GM18951 (cell line): Measurements from ENCODE around the gene ZNF473.
"Not testable (repeated sequence)": the region's sequence is repeated elsewhere in the genome, so short reads cannot be mapped to it uniquely, and the experiment has no call there.

Experiments used
- in situ Hi-C: fragments of 300-500 bp; cut with MboI; formaldehyde crosslinking; loops from one replicate; pipeline ENCODE4 v1.12.0; 2022; ENCODE audit warnings: low sequenced_read_pairs, mixed read lengths, inconsistent platforms; ENCODE audit not compliant: unreplicated experiment

ZNF473 gene

GRCh38 chr19:50090706-50091105, 64.9 kb downstream of the ZNF473 start:
- in situ Hi-C loops, result not testable (repeated sequence)

DNA sequence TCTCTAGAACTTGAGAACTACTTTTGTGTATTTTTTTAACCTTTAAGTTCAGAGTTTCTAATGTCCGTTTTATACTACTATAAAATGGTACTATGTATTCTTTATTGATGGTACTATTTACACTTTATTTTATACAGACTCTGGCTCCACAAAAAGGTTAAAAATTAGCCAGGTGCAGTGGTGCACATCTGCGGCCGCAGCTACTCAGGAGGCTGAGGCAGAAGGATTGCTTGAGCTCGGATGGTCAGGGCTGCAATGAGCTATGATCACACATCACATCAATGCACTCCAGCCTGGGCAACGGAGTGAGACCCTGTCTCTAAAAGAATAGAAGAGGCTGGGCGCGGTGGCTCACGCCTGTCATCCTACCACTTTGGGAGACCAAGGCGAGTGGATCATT, 66.0 kb downstream of the ZNF473 start:
- in situ Hi-C loops, result not testable (repeated sequence)

GRCh38 chr19:50092597-50092996, 66.8 kb downstream of the ZNF473 start:
- in situ Hi-C loops, result not testable (repeated sequence)

DNA sequence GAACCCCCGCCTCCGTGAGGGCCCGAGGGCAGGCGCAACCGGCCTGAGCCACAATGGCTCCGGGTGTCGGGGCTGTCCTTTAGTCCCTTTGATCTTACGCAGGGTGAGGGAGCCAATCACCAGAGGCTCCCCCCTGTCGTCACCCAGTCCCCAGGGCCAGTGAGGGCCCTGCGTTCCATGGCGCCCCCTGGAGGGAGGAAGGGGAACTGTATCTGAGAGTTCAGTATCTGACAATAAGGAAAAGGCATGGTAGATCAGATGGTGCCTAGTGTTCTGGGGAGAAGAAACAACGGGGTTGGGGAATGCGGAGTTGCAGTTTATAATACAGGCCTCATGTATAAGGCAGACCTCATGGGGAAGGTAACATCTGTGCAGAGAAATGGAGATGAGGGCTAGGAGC, 72.1 kb downstream of the ZNF473 start:
- in situ Hi-C loops, result not testable (repeated sequence)

- in situ Hi-C loops, result not testable (repeated sequence)
Observed at GRCh38 chr19:50098892-50099291, 73.1 kb downstream of the ZNF473 start.

DNA sequence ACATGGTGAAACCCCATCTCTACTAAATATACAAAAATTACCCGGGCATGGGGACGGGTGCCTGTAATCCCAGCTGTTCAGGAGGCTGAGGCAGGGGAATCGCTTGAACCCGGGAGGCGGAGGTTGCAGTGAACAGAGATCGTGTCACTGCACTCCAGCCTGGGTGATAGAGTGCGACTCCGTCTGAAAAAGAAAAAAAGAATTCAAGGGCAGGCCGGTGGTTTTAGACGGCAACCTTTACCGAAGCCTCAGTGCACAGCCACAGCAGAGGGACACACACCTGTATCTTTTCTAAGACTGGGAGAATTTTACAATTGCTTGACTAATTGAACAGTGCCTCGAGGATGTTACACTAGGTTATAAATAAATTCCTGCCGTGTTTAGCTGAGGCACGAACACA, 73.9 kb downstream of the ZNF473 start:
- in situ Hi-C loops, result not testable (repeated sequence)

- in situ Hi-C loops, result not testable (repeated sequence)
Observed at GRCh38 chr19:50100946-50101345, 75.1 kb downstream of the ZNF473 start.
